Parathyroid adenoma (tissue), 2 donors: Measurements from ENCODE around the gene RASA4B.
"Not testable (repeated sequence)": the region's sequence is repeated elsewhere in the genome, so short reads cannot be mapped to it uniquely, and the experiment has no call there.

ENCODE experiments used
- H2AFZ ChIP-seq: fragments of 300-600 bp; sonication (generic); one replicate; pipeline ENCODE4 v1.7.0; 2017; ENCODE audit warnings: antibody characterized with exemption, mild to moderate bottlenecking
- H3K27ac ChIP-seq: fragments of 300-600 bp; sonication (generic); one replicate; pipeline ENCODE4 v1.7.0; 2017
- H3K27me3 ChIP-seq: fragments of 300-600 bp; sonication (generic); one replicate; pipeline ENCODE4 v1.7.0; 2017; ENCODE audit warnings: low read length; ENCODE audit not compliant: control insufficient read depth, insufficient read depth
- H3K36me3 ChIP-seq: fragments of 300-600 bp; sonication (generic); one replicate; pipeline ENCODE4 v1.7.0; 2017; ENCODE audit warnings: low read length; ENCODE audit not compliant: control insufficient read depth, insufficient read depth
- H3K4me1 ChIP-seq: fragments of 300-600 bp; sonication (generic); one replicate; pipeline ENCODE4 v1.7.0; 2017; ENCODE audit warnings: control low read depth
- H3K4me2 ChIP-seq: fragments of 300-600 bp; sonication (generic); one replicate; pipeline ENCODE4 v1.7.0; 2017; ENCODE audit warnings: low read length
- H3K4me3 ChIP-seq: fragments of 300-600 bp; sonication (generic); one replicate; pipeline ENCODE4 v1.7.0; 2017; ENCODE audit warnings: low read depth, low read length
- H3K79me2 ChIP-seq: fragments of 300-600 bp; sonication (generic); one replicate; pipeline ENCODE4 v1.7.0; 2017; ENCODE audit warnings: control low read depth
- H3K9ac ChIP-seq: fragments of 300-600 bp; sonication (generic); one replicate; pipeline ENCODE4 v1.7.0; 2017; ENCODE audit warnings: mild to moderate bottlenecking
- H3K9me3 ChIP-seq: fragments of 300-600 bp; sonication (generic); one replicate; pipeline ENCODE4 v1.7.0; 2017; ENCODE audit warnings: low read length; ENCODE audit not compliant: control insufficient read depth
- TF ChIP-seq, protein P1 (sequence below): fragments of 300-600 bp; sonication (generic); IDR thresholded peaks from one replicate; pipeline ENCODE4 v1.7.0; 2017; ENCODE audit warnings: antibody characterized with exemption, mild to moderate bottlenecking
- donor health status: primary hyperparathyroidism.

The RASA4B gene

DNA sequence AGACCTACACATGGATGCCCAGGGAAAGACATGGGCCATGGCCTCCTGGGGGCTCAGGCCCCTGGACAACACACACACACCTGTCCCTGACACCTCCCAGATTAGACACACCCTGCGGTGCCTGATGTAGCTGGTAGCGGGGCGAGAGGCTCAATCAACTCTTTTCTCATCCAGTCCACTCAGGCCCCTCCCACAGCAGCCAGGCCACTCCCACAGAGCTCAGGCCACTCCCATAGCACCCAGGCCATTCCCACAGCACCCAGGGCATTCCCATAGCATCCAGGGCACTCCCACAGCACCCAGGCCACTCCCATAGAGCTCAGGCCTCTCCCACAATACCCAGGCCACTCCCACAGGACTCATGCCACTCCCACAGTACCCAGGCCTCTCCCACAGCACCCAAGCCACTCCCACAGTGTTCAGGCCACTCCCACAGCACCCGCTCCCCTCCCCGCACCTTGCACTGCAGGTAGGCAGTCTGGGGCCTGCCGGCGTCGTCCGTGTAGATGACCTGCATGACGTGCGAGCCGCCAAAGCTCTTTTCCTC is 27.0 kb downstream of the RASA4B start:
- H3K36me3 ChIP-seq, H3K4me3 ChIP-seq, H3K9me3 ChIP-seq, H3K79me2 ChIP-seq, H3K4me1 ChIP-seq, H3K27me3 ChIP-seq, H3K4me2 ChIP-seq, H3K27ac ChIP-seq, H2AFZ ChIP-seq, H3K9ac ChIP-seq: not testable (repeated sequence)

DNA sequence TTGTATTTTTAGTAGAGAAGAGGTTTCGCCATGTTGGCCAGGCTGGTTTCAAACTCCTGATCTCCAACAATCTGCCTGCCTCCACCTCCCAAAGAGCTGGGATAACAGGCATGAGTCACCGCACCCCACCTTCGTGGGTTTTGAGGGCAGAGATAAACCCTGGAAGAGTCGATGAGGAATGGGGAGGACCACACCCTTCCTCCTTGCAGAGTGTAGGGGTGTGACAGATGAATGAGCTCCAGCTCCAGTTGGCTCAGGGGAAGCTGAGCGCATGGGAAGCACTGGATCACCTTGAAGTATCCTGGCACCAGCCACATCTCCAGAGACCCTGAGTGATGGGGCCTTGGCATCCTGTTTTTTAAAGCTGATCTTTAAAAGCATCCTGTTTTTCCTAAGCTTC is 33.3 kb downstream of the RASA4B start:
- H3K36me3 ChIP-seq, H3K27me3 ChIP-seq, H3K4me2 ChIP-seq, H2AFZ ChIP-seq, H3K27ac ChIP-seq, H3K9ac ChIP-seq, H3K9me3 ChIP-seq, H3K4me1 ChIP-seq, H3K4me3 ChIP-seq, H3K79me2 ChIP-seq: not testable (repeated sequence)

DNA sequence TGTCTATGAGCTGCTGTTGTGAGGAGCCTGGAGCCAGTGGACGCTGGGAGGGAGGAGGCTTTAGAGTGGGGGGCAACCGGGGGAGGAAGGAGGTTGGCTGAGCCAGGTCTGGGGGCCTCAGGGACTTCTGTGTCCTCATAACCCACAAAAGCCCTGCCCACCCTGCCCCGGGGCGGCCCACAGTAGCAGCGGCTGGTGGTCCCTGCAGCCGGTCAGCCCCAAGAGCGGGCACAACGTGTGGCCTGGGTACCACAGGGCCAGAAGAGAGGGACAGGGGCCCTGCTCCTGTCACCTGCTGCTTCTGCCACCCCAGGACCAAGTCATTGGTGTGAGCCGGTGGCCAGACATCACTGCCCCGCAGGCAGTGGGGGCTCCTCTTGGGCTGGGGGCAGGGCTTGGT is 35.6 kb downstream of the RASA4B start:
- H3K27ac ChIP-seq, H3K4me3 ChIP-seq, H3K79me2 ChIP-seq, H3K4me1 ChIP-seq, H3K27me3 ChIP-seq, H2AFZ ChIP-seq, H3K9me3 ChIP-seq, H3K4me2 ChIP-seq, H3K36me3 ChIP-seq, H3K9ac ChIP-seq: not testable (repeated sequence)

DNA sequence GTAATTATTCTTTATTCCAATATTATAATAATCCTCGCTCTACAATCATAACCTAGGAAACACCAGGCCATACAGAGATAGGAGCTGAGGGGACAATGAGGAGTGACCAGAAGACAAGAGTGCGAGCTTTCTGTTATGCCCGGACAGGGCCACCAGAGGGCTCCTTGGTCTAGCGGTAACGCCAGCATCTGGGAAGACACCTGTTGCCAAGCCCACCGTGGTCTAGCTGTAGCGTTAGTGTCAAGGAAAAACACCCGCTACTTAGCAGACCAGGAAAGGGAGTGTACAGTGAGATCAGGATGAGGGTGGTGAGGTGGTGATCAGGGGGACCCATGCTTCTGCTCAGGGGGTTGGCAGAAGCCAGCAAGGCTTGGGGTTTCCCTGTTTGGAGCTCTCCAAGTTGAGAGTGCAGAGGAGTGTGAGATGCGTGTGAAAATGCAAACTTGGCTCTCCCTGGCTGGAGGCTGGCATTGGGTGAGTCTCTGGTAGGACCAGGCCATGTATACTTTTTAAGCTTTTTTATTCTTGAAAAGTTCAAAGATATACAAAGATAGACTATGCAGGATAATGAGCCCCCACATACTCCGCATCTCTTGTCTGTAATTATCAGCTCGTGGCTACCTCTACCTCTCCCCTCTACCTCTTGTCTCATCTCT is 37.5 kb downstream of the RASA4B start:
- H3K9me3 ChIP-seq, H3K4me1 ChIP-seq, H3K27me3 ChIP-seq, H3K4me3 ChIP-seq, H2AFZ ChIP-seq, H3K9ac ChIP-seq, H3K27ac ChIP-seq, H3K4me2 ChIP-seq, H3K79me2 ChIP-seq, H3K36me3 ChIP-seq: not testable (repeated sequence)
- TF ChIP-seq, protein P1, sequence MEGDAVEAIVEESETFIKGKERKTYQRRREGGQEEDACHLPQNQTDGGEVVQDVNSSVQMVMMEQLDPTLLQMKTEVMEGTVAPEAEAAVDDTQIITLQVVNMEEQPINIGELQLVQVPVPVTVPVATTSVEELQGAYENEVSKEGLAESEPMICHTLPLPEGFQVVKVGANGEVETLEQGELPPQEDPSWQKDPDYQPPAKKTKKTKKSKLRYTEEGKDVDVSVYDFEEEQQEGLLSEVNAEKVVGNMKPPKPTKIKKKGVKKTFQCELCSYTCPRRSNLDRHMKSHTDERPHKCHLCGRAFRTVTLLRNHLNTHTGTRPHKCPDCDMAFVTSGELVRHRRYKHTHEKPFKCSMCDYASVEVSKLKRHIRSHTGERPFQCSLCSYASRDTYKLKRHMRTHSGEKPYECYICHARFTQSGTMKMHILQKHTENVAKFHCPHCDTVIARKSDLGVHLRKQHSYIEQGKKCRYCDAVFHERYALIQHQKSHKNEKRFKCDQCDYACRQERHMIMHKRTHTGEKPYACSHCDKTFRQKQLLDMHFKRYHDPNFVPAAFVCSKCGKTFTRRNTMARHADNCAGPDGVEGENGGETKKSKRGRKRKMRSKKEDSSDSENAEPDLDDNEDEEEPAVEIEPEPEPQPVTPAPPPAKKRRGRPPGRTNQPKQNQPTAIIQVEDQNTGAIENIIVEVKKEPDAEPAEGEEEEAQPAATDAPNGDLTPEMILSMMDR, result peak; percentile 56

DNA sequence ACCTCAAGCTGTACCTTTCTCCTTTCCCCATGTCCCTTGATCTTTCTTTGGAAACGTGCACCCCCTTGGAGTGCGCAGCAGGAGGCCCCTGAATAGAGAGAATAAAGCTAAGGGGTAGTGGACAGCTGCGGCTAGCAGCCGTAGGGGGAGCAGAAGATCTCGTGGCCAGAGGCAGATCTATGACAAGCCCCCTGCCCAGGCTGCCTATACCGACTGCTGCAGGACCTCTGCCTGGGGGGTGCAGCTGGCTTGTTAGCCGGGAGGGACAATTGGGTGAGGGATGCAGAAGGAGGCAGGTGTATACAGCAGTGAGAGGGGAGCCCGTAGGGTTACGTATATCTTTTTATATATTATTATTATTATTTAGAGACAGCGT is 38.4 kb downstream of the RASA4B start:
- H3K79me2 ChIP-seq, H3K27me3 ChIP-seq, H3K4me2 ChIP-seq, H3K4me3 ChIP-seq, H3K9me3 ChIP-seq, H3K36me3 ChIP-seq, H3K4me1 ChIP-seq, H3K27ac ChIP-seq, H3K9ac ChIP-seq, H2AFZ ChIP-seq: not testable (repeated sequence)

DNA sequence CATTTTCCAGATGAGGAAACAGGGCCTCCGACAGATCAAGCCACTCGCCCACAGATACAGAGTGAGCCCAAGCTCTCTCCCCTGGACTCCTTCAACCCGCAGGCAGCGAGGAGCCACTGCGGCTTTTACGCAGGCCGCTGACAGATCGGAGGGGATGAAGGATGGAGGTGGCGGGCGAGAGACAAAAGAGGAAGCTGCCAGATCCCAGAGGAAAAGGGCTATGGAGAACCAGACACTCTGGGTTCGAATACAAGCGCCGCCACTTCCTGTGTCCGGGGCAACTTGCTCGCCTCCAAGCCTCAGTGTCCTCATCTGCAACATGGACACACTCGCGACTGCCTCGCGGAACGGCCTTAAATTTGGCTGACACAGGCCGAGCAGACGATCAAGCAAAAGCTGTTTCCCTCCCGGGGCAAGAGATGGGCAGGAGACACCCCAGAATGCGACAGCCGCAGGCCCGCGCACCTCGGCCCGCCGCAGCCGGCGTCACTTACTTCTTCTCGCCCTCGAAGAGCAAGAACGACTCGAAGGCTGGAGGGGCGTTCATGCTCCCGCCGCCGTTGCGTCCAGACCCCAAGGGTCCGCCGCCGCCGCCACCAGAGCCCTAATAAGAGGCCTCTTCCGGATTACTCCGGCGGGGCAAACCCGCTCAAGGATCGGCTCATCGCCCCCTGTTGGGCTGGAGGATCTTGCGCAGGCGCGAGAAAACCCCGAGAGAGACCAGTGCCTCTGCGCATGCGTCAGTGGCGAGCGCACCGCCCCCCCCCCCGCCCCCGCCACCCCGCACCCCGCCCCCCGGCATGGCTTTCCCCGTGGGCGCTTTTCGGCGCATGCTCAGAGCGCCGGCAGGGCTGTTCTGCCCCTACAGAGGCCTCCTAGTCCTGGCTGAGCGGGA is 39.0 kb downstream of the RASA4B start, which contains the start of gene POLR2J:
Gene POLR2J (minus strand): TSS at position 609 of the 895 bp plus-strand sequence. CDS start 62 bp downstream, at position 547.
- H3K4me2 ChIP-seq, H3K9ac ChIP-seq, H3K27me3 ChIP-seq, H3K79me2 ChIP-seq, H3K9me3 ChIP-seq, H3K4me1 ChIP-seq, H3K4me3 ChIP-seq, H3K27ac ChIP-seq, H3K36me3 ChIP-seq: not testable (repeated sequence)
- TF ChIP-seq, protein P1, result peak; percentile 40
- H2AFZ ChIP-seq, result peak within 1 kb of the TSS; percentile 70

DNA sequence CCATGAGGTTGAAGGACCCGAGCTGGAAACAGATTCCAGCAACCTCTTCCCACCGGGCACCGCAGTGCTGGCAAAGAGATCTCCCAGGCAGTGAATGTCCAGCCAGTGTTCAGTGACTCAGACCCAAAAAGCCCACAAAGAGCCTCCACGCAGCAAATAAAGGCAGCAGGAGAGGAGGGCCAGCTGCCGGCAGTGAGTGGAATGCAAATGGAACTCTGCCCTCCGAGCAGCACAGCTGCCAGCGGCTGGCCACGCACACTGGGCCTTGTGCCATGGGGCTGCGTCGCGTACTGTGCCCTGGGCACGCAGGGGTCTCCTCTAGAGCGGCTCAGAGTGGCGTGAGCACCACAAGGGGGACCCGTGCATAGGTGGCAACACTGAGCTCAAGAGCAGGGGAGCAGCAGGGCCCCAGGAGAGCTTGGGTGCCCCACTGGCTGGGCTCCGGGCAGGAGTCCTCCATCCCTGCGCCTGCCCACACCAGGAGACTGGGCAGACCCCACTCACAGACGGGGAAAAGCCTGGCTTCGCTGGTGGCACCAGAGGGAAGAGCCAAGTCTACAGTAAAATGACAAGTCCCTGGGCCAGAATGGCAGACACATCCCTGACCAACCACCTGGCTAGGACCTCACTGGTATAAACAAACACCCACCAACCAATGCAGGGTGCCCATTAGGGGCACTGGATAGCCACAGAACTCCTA is 42.7 kb downstream of the RASA4B start:
- H3K27me3 ChIP-seq, H3K9me3 ChIP-seq, H3K27ac ChIP-seq, H3K9ac ChIP-seq, H3K4me2 ChIP-seq, H3K4me3 ChIP-seq, H2AFZ ChIP-seq, H3K36me3 ChIP-seq, H3K79me2 ChIP-seq, H3K4me1 ChIP-seq: not testable (repeated sequence)

DNA sequence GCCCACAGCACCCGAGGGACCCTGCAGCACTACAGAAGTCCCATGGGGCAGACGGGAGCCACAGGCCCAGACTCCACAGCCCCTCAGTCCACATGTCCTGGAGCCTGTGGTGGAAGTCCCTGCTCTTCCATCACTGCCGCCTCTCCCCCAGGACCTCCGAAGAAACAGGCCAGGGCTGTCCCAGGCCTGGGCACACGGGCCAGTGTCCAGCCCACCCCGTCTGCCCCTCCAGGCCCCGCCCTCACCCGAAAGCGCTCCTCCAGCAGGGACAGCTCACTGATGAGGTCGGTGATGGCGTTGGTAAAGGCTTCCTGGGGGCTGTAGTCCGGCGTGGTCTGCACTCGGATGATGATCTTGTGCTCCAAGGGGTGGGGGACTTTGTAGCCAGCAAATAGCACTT is 43.5 kb downstream of the RASA4B start:
- not testable (repeated sequence) for H3K27me3 ChIP-seq, H3K79me2 ChIP-seq, H2AFZ ChIP-seq, H3K9me3 ChIP-seq, H3K4me3 ChIP-seq, H3K36me3 ChIP-seq, H3K4me2 ChIP-seq, H3K27ac ChIP-seq, H3K9ac ChIP-seq, H3K4me1 ChIP-seq
